ENCODE data around the gene WDSUB1.
A peak's percentile ranks its signal among the peaks of the same experiment; 100 is the strongest.

WDSUB1 gene

GRCh38 chr2:159202568-159203071 lies 83.9 kb downstream of the WDSUB1 start:
- no peak for TF ChIP-seq GATA3 (IDR thresholded peaks at IDR 0.05; ENCODE audit: low read depth, low read length)
- TF ChIP-seq GATA2 (IDR thresholded peaks at IDR 0.05; ENCODE audit: low read depth, low read length), result no peak

GRCh38 chr2:159201360-159202063 lies 85.0 kb downstream of the WDSUB1 start:
- TF ChIP-seq GATA2 (IDR thresholded peaks at IDR 0.05; ENCODE audit: low read depth, low read length) (no peak), GATA3 (IDR thresholded peaks at IDR 0.05; ENCODE audit: low read depth, low read length) (no peak)

GRCh38 chr2:159200498-159200897 lies 86.0 kb downstream of the WDSUB1 start:
- TF ChIP-seq GATA2 (IDR thresholded peaks at IDR 0.05; ENCODE audit: low read depth, low read length), result no peak
- TF ChIP-seq GATA3 (IDR thresholded peaks at IDR 0.05; ENCODE audit: low read depth, low read length), result no peak

GRCh38 chr2:159199761-159200465 lies 86.6 kb downstream of the WDSUB1 start:
- TF ChIP-seq GATA3 (IDR thresholded peaks at IDR 0.05; ENCODE audit: low read depth, low read length) (no peak), GATA2 (IDR thresholded peaks at IDR 0.05; ENCODE audit: low read depth, low read length) (no peak)

GRCh38 chr2:159199236-159199635 lies 87.3 kb downstream of the WDSUB1 start:
- no peak for TF ChIP-seq GATA2 (IDR thresholded peaks at IDR 0.05; ENCODE audit: low read depth, low read length)
- TF ChIP-seq GATA3 (IDR thresholded peaks at IDR 0.05; ENCODE audit: low read depth, low read length), result no peak

GRCh38 chr2:159196393-159196925 lies 90.0 kb downstream of the WDSUB1 start:
- TF ChIP-seq GATA2 (IDR thresholded peaks at IDR 0.05; ENCODE audit: low read depth, low read length) (no peak), GATA3 (IDR thresholded peaks at IDR 0.05; ENCODE audit: low read depth, low read length) (no peak)

GRCh38 chr2:159195697-159196096 lies 90.8 kb downstream of the WDSUB1 start:
- no peak for TF ChIP-seq GATA2 (IDR thresholded peaks at IDR 0.05; ENCODE audit: low read depth, low read length)
- TF ChIP-seq GATA3 (IDR thresholded peaks at IDR 0.05; ENCODE audit: low read depth, low read length), result no peak

GRCh38 chr2:159194241-159194640 lies 92.3 kb downstream of the WDSUB1 start:
- no peak for TF ChIP-seq GATA3 (IDR thresholded peaks at IDR 0.05; ENCODE audit: low read depth, low read length)
- TF ChIP-seq GATA2 (IDR thresholded peaks at IDR 0.05; ENCODE audit: low read depth, low read length), result no peak

GRCh38 chr2:159193791-159194190 lies 92.7 kb downstream of the WDSUB1 start:
- no peak for TF ChIP-seq GATA3 (IDR thresholded peaks at IDR 0.05; ENCODE audit: low read depth, low read length)
- TF ChIP-seq GATA2 (IDR thresholded peaks at IDR 0.05; ENCODE audit: low read depth, low read length), result no peak

GRCh38 chr2:159192371-159192918 lies 94.1 kb downstream of the WDSUB1 start:
- TF ChIP-seq GATA3 (IDR thresholded peaks at IDR 0.05; ENCODE audit: low read depth, low read length) (no peak), GATA2 (IDR thresholded peaks at IDR 0.05; ENCODE audit: low read depth, low read length) (no peak)

- TF ChIP-seq GATA2 (IDR thresholded peaks at IDR 0.05; ENCODE audit: low read depth, low read length) (no peak), GATA3 (IDR thresholded peaks at IDR 0.05; ENCODE audit: low read depth, low read length) (no peak)
Observed at GRCh38 chr2:159188449-159188848, 98.1 kb downstream of the WDSUB1 start.

GRCh38 chr2:159187106-159187505 lies 99.4 kb downstream of the WDSUB1 start:
- TF ChIP-seq GATA3 (IDR thresholded peaks at IDR 0.05; ENCODE audit: low read depth, low read length), result peak; percentile 90
- TF ChIP-seq GATA2 (IDR thresholded peaks at IDR 0.05; ENCODE audit: low read depth, low read length), result peak; percentile 88

- no peak for TF ChIP-seq GATA3 (IDR thresholded peaks at IDR 0.05; ENCODE audit: low read depth, low read length)
- no peak for TF ChIP-seq GATA2 (IDR thresholded peaks at IDR 0.05; ENCODE audit: low read depth, low read length)
Observed at GRCh38 chr2:159186462-159186861, 100.0 kb downstream of the WDSUB1 start.
